Keratinocyte (primary cell): ENCODE results near the gene DMD. TPM values are rescaled to one million over a fixed set of nuclear protein-coding genes. Genes with fewer than 3 reads are reported as not detected.

Experiments used
- DNase-seq: peaks from one replicate; pipeline ENCODE4 v3.0.0-alpha.2; 2011; ENCODE audit warnings: low read depth, missing footprints, low spot score
- FAIRE-seq: peaks from 2 replicates; lab custom pipeline; 2011; peaks lifted over from hg19 to GRCh38; lab: Jason Lieb, UNC
- H2AFZ ChIP-seq: 2 replicates; pipeline ENCODE4 v1.6.0; 2012; ENCODE audit warnings: low read length, control low read depth, inconsistent platforms; ENCODE audit not compliant: control insufficient read depth
- H3K27ac ChIP-seq: 2 replicates; pipeline ENCODE4 v1.5.1; 2011; ENCODE audit warnings: low read length; ENCODE audit not compliant: control insufficient read depth, insufficient read depth
- H3K27me3 ChIP-seq: 3 replicates; pipeline ENCODE4 v1.6.0; 2011; ENCODE audit warnings: low read length; ENCODE audit not compliant: control insufficient read depth, insufficient read depth; ENCODE audit errors: extremely low read depth
- H3K36me3 ChIP-seq, 2 experiments: 2 replicates in 1 of 2; 3 replicates in 1 of 2; pipeline ENCODE4 v1.5.1; 2011; ENCODE audit warnings: low read length in 2 of 2, mild to moderate bottlenecking in 1 of 2; ENCODE audit not compliant: control insufficient read depth in 2 of 2, insufficient read depth in 2 of 2; ENCODE audit errors: extremely low read depth in 1 of 2
- H3K4me1 ChIP-seq: 3 replicates; pipeline ENCODE4 v1.5.1; 2011; ENCODE audit warnings: low read length; ENCODE audit not compliant: control insufficient read depth, insufficient read depth; ENCODE audit errors: extremely low read depth
- H3K4me2 ChIP-seq: 3 replicates; pipeline ENCODE4 v1.6.0; 2011; ENCODE audit warnings: low read depth, low read length; ENCODE audit not compliant: control insufficient read depth, insufficient read depth; ENCODE audit errors: extremely low read depth
- H3K4me3 ChIP-seq, 3 experiments: fragments of 200-600 bp in 1 of 3; sonication (generic) in 1 of 3; 2 replicates in 2 of 3; 3 replicates in 1 of 3; pipeline ENCODE4 v1.5.1; 2011 to 2016; ENCODE audit warnings: low read length in 3 of 3, mild to moderate bottlenecking in 3 of 3, control low read depth in 2 of 3, inconsistent platforms in 1 of 3, low read depth in 1 of 3, mixed read lengths in 1 of 3, mixed run types in 1 of 3, moderate library complexity in 1 of 3; ENCODE audit not compliant: control insufficient read depth in 2 of 3, insufficient read depth in 2 of 3; ENCODE audit errors: extremely low read depth in 1 of 3
- H3K79me2 ChIP-seq: 2 replicates; pipeline ENCODE4 v1.6.0; 2012; ENCODE audit warnings: low read length; ENCODE audit not compliant: control insufficient read depth, insufficient read depth
- H3K9ac ChIP-seq: 3 replicates; pipeline ENCODE4 v1.6.0; 2011; ENCODE audit warnings: low read length; ENCODE audit not compliant: control insufficient read depth, insufficient read depth; ENCODE audit errors: extremely low read depth
- H3K9me1 ChIP-seq: 3 replicates; pipeline ENCODE4 v1.6.0; 2011; ENCODE audit warnings: low read length; ENCODE audit not compliant: control insufficient read depth, insufficient read depth; ENCODE audit errors: extremely low read depth
- H3K9me3 ChIP-seq: 2 replicates; pipeline ENCODE4 v1.5.1; 2012; ENCODE audit warnings: low read depth, low read length; ENCODE audit not compliant: control insufficient read depth
- H4K20me1 ChIP-seq: 3 replicates; pipeline ENCODE4 v1.6.0; 2011; ENCODE audit warnings: low read length; ENCODE audit not compliant: control insufficient read depth, insufficient read depth; ENCODE audit errors: extremely low read depth
- EZH2 ChIP-seq: IDR thresholded peaks from one replicate; pipeline ENCODE4 v1.6.1; 2012; ENCODE audit warnings: inconsistent platforms, mild to moderate bottlenecking, low read length, moderate library complexity
- dilution Hi-C: fragments of 300-500 bp; cut with MboI; formaldehyde crosslinking; loops from one replicate; pipeline ENCODE4 v1.7.0; 2020; ENCODE audit warnings: low sequenced_read_pairs; ENCODE audit not compliant: extremely low pct_ligation_motif_present
- polyA plus RNA-seq, 5 experiments: library from polyadenylated mRNA; depleted of rRNA in 3 of 5; stranded (reverse) in 3 of 5; stranded (forward) in 1 of 5; unstranded in 1 of 5; fragments of >200 nt; gene quantifications; 1 replicate in 1 of 5; 2 replicates in 3 of 5; 3 replicates in 1 of 5; pipeline versions ENCODE4 v1.2.1 to v1.2.3, GENCODE V29; 2011 to 2012; ENCODE audit warnings: missing spikeins in 2 of 5, low read depth in 1 of 5, low replicate concordance in 1 of 5
- TF ChIP-seq, protein P1 (sequence below), 3 experiments: IDR thresholded peaks in 1 of 3; conservative IDR thresholded peaks in 1 of 3; optimal IDR thresholded peaks in 1 of 3; 2 replicates in 2 of 3; 3 replicates in 1 of 3; pipeline versions ENCODE3 to v1.5.1; 2011; ENCODE audit warnings: low read length in 3 of 3, mild to moderate bottlenecking in 3 of 3, moderate library complexity in 2 of 3, control low read depth in 1 of 3, inconsistent platforms in 1 of 3; ENCODE audit not compliant: insufficient read depth in 2 of 3; ENCODE audit errors: extremely low read depth in 1 of 3

DMD gene
- polyA plus RNA-seq, 1 donor (not counting 4 experiments of a cell fraction or from before 2014, with no cell fraction given): 8.9 TPM

DNA sequence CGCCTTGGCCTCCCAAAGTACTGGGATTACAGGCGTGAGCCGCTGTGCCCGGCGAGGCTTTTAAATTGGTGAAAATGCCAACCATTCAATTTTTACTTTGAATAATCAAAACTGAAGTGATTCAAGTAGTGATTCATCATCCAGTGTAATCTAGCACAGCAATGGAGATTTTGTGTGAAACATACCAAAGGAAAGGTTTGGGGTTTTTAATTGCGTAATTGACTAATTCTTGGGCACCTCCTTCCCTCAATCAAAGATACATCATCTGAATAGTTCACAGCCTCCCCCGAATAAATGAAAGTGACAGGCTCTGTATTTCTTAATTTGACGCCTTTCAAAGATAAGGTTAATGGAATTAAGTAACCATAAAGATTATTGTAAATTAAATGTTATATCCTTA, 69.0 kb downstream of the DMD start:
- FAIRE-seq (no peak), DNase-seq (no peak)
- dilution Hi-C loops: no loop called here
- Histone ChIP-seq H3K79me2 (no peaks in the 10 kb centered on the region), H4K20me1 (no peaks in the 10 kb centered on the region), H3K9me3 (no peaks in the 10 kb centered on the region), H3K27ac (no peak overlapping the region), H3K4me1 (no peaks in the 10 kb centered on the region), H3K9ac (no peak overlapping the region), H3K36me3 (no peaks in the 10 kb centered on the region), H3K4me2 (no peak overlapping the region), H3K9me1 (no peaks in the 10 kb centered on the region), H3K27me3 (no peaks in the 10 kb centered on the region), H3K4me3 (no peak overlapping the region), H2AFZ (no peak overlapping the region)
- TF ChIP-seq, protein P1, sequence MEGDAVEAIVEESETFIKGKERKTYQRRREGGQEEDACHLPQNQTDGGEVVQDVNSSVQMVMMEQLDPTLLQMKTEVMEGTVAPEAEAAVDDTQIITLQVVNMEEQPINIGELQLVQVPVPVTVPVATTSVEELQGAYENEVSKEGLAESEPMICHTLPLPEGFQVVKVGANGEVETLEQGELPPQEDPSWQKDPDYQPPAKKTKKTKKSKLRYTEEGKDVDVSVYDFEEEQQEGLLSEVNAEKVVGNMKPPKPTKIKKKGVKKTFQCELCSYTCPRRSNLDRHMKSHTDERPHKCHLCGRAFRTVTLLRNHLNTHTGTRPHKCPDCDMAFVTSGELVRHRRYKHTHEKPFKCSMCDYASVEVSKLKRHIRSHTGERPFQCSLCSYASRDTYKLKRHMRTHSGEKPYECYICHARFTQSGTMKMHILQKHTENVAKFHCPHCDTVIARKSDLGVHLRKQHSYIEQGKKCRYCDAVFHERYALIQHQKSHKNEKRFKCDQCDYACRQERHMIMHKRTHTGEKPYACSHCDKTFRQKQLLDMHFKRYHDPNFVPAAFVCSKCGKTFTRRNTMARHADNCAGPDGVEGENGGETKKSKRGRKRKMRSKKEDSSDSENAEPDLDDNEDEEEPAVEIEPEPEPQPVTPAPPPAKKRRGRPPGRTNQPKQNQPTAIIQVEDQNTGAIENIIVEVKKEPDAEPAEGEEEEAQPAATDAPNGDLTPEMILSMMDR (optimal IDR thresholded peaks at IDR 0.05 in 1 of 3, IDR thresholded peaks at IDR 0.05 in 1 of 3, conservative IDR thresholded peaks at IDR 0.05 in 1 of 3; ENCODE audit: extremely low read depth in 1 of 3, insufficient read depth in 2 of 3, low read length in 3 of 3): no peak
- TF ChIP-seq EZH2: no peak

DNA sequence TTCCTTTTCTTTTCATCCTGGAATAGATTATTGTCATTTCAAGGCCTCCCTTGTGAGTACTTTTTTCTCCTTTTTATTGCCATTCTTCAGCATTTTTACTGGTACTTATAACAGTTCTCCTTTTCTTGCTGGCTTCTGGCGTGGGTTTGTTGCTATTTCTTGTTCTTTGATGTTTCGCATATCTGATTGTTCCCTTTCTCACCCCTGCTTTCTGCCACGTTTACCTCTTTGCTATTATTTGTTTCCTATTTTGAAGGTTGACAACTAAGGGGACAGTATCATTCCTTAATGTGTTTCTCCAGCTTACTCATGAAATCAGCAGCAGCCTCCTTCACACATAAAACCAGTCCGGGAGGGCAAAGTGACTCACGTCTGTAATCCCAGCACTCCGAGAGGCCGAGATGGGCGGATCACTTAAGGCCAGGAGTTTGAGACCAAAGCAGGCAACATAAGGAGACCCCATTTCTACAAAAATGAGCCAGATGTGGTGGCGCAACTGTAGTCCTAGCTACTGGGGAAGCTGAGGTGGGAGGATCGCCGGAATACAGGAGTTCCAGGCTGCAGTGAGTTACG, 72.6 kb downstream of the DMD start:
- Histone ChIP-seq H3K4me3 (no peak overlapping the region), H4K20me1 (no peaks in the 10 kb centered on the region), H3K27me3 (no peaks in the 10 kb centered on the region), H3K9ac (no peak overlapping the region), H3K79me2 (no peaks in the 10 kb centered on the region), H2AFZ (no peak overlapping the region), H3K4me1 (no peaks in the 10 kb centered on the region), H3K4me2 (no peak overlapping the region), H3K9me1 (no peaks in the 10 kb centered on the region), H3K36me3 (no peaks in the 10 kb centered on the region), H3K27ac (no peak overlapping the region), H3K9me3 (no peaks in the 10 kb centered on the region)
- no peak for FAIRE-seq
- dilution Hi-C loops: no loop called here
- TF ChIP-seq, protein P1 (optimal IDR thresholded peaks at IDR 0.05 in 1 of 3, IDR thresholded peaks at IDR 0.05 in 1 of 3, conservative IDR thresholded peaks at IDR 0.05 in 1 of 3; ENCODE audit: extremely low read depth in 1 of 3, insufficient read depth in 2 of 3, low read length in 3 of 3): no peak
- TF ChIP-seq EZH2: no peak
- DNase-seq: no peak
